Fibroblast of pulmonary artery (primary cell): ENCODE results near the gene ZNF154.
"Not testable (repeated sequence)": the region's sequence is repeated elsewhere in the genome, so short reads cannot be mapped to it uniquely, and the experiment has no call there.

Source experiments
- DNase-seq: peaks from one replicate; pipeline ENCODE4 v3.0.0-alpha.2; 2010; ENCODE audit warnings: low read depth
- H3K4me3 ChIP-seq: replicated peaks from 2 replicates; pipeline ENCODE4 v1.5.1; 2011; ENCODE audit warnings: low read depth, mild to moderate bottlenecking, control low read depth, low read length, moderate library complexity
- TF ChIP-seq, protein P1 (sequence below): IDR thresholded peaks from 2 replicates; pipeline ENCODE4 v1.5.1; 2011; ENCODE audit warnings: mild to moderate bottlenecking, control low read depth, low read length, inconsistent platforms; ENCODE audit errors: missing control alignments

The ZNF154 gene

DNA sequence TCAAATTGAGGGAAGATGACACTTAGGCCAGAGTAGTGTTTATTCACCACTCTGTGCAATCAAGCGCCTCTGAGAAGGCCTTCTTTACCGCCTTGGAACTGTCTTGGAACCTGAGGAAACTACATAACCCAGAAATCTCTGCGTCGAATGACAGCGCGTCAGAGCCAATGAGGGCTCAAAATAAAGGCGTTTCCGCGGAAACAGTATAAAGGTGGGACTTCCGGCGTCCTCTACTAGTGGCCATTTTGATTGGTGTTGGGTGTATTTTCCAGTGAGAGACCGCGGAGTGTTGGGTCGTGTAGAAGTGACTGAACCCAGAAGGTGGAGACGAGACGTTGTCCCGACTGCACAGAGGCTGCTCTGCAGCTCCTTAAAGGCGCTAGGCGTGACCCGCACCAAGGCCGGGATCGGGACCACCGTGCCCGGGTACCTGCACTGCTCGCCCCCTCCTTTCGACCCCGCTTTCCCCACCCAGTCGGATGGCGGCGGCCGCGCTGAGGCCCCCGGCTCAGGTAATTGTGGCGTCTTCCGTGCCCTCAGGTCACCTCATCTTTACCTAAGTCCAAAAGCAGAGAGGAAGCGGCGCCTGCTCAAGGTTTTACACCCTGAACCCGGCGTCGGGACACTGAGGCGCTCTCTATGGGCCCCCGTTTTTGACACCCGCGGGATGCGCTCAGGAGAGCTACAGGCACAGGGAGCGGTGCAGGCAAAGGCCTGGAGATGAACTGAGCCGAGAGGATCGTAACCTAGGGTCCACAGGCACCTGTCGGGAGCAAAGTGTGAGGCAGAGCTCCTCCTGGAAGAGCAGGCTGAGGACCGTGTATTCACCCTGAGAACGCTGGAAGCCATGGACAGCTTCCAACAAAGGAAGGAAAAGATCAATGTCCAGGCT lies 37.8 kb upstream of the ZNF154 start, which contains the start of gene ZNF776:
Gene ZNF776, plus strand, starts transcription at position 236 of the 892 bp plus-strand sequence. Its CDS starts 244 bp downstream, at position 480.
- peak; percentile 93 for DNase-seq
- TF ChIP-seq, protein P1, sequence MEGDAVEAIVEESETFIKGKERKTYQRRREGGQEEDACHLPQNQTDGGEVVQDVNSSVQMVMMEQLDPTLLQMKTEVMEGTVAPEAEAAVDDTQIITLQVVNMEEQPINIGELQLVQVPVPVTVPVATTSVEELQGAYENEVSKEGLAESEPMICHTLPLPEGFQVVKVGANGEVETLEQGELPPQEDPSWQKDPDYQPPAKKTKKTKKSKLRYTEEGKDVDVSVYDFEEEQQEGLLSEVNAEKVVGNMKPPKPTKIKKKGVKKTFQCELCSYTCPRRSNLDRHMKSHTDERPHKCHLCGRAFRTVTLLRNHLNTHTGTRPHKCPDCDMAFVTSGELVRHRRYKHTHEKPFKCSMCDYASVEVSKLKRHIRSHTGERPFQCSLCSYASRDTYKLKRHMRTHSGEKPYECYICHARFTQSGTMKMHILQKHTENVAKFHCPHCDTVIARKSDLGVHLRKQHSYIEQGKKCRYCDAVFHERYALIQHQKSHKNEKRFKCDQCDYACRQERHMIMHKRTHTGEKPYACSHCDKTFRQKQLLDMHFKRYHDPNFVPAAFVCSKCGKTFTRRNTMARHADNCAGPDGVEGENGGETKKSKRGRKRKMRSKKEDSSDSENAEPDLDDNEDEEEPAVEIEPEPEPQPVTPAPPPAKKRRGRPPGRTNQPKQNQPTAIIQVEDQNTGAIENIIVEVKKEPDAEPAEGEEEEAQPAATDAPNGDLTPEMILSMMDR, result no peak

DNA sequence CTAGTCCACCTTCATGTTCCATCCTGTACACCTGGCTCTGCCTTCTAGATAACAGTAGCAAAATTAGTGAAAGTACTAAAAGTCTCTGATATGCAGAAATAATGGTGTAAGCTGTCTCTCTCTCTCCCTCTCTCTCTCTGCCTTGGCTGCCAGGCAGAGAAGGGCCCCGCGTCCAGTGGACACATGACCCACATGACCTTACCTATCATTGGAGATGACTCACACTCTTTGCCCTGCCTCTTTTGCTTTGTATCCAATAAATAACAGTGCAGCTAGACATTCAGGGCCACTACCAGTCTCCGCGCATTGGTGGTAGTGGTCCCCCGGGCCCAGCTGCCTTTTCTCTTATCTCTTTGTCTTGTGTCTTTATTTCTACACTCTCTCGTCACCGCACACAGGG lies 29.8 kb upstream of the ZNF154 start:
- not testable (repeated sequence) for H3K4me3 ChIP-seq, DNase-seq

More for the DNA sequence above, 37.8 kb upstream of the ZNF154 start, which contains the start of gene ZNF776:
- peak within 1 kb of the TSS; percentile 91 for H3K4me3 ChIP-seq

DNA sequence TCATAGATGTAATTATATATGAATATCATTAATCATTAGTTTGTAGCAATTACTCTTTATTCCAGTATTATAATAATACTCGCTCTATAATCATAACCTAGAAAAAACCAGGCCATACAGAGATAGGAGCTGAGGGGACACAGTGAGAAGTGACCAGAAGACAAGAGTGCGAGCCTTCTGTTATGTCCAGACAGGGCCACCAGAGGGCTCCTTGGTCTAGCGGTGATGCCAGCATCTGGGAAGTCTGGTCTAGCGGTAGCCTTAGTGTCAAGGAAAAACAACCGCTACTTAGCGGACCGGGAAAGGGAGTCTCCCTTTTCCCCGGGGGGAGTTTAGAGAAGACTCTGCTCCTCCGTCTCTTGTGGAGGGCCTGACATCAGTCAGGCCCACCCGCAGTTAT lies 29.3 kb upstream of the ZNF154 start:
- TF ChIP-seq, protein P1, result peak; percentile 47
- DNase-seq, result peak; percentile 69
- not testable (repeated sequence) for H3K4me3 ChIP-seq

DNA sequence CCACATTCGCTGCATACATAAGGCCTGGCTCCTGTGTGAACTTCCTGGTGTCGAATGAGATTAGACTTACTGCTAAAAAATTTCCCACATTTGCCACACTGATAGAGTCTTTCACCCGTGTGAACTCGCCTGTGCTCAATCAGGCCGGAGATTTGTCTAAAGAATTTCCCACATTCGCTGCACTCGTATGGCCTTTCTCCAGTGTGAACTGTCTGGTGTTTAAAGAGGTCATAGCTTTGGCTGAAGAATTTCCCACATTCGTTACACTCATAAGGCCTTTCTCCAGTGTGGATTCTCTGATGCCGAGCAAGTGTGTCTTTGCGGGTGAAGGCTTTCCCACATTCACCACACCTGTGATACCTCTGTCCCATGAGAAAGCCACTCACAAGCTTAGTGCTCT lies 11.9 kb upstream of the ZNF154 start:
- no peak for DNase-seq
- TF ChIP-seq, protein P1, result no peak
- H3K4me3 ChIP-seq, result no peak overlapping the region

DNA sequence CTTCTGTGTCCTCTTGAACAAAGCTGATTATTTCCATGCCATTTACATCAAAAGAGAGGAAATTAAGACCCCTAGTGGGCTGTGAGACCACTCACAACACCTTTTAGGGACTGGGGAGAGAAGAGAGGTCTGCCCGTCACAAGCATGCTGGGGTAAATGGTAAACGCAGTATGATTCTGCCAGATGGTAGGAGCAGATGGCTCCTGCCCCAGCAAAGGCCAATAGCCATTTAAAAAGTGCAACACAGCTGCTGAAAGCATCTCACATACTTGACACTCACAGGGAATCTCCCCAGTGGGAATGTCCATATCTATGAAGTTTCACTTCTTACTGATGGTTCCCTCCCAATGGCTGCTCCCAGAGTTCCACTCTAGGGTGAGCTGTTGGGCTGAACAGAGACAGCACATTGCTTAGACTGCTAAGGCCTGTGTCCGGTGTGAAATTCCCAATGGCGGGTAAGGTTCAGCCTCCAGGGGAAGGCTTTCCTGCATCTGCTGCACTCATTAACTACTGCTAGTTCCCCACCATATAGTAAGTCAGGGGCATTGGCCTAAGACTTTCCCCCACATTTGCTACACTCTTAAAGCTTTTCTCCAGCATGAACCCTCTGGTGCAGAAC lies 11.0 kb upstream of the ZNF154 start:
- H3K4me3 ChIP-seq, result no peak overlapping the region
- no peak for DNase-seq
- TF ChIP-seq, protein P1, result no peak

DNA sequence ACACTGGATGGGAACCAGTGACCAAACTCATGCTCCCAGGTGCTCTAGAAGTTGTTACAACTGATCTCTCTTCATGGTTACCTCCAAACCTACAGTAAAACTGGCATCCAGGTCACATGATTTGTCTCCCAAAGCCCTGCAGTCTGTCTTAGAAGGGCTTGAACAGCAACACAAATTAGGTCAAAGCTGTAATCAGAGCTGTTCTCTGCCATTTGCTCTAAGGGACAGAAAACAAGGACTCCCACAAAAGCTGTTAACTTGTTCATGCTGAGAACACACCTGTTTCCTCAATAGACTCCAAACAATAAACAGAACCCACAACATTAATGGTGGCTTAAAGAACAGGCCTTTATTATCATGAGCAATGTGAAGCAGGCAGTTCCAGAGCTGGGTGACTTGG lies 10.4 kb upstream of the ZNF154 start:
- TF ChIP-seq, protein P1, result no peak
- no peak overlapping the region for H3K4me3 ChIP-seq
- no peak for DNase-seq

DNA sequence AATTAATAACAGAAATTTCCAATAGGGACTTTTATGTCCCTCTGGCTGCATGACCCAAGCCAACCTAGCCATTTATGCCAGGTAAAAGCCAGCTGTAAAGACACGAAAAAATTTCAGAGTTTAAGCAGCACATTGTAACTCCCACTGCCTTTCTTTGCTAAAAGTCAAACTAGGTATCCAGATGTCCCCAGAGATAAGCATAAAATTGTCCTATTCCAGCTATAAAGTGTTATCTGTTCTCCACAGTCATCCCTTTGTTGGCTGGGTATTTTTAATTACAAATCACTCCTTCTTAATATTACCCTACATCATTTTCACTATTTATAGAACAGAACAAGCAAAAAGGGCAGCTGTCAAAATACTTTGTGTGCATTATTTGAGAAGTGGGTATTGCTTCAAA lies 3.2 kb upstream of the ZNF154 start:
- H3K4me3 ChIP-seq, result no peak overlapping the region
- no peak for DNase-seq
- TF ChIP-seq, protein P1, result no peak
